C4-2B (cell line): ENCODE results near the gene CDC73.

Source experiments
- H3K27ac ChIP-seq: fragments of 450-650 bp; 2 replicates; pipeline ENCODE4 v1.5.1; 2017
- ZFX ChIP-seq: fragments of 450-650 bp; IDR thresholded peaks from 2 replicates; pipeline ENCODE4 v1.6.1; 2017
- TF ChIP-seq, protein P1 (sequence below): fragments of 450-650 bp; conservative IDR thresholded peaks from 2 replicates; pipeline ENCODE4 v1.5.1; 2017; ENCODE audit warnings: mild to moderate bottlenecking

Gene CDC73

DNA sequence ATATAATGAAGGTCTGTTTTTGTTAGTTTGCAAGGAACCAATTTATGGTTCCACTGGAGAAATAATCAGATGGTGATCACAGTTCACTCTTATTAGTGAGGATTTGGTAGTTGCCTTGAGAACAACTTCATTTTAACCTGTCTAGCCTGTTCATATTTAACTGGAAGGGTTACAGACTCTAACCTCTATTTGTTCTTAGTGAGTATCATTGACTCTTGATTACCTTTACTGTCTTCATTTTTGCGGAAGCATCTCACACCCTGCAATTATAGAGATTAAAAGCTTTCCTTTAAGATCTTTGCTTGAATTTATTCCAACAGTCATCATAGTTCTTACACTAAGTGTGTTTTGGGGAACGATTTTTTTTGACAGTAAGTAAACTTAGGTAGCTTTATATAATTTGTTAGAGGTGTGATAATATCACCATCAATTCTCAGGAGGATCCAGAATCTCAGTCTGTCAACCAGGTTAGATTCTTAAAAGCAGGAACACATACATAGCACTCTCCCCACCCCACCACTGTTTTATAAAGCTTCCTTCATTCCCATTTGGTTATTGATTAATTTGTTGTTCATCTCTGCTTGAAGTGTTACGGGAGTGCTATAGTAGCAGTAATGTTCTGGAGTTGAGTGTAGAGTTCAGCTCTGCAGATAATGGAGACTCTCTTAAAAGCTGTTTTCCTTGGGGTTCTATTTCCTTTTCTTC is 34.4 kb downstream of the CDC73 start:
- no peak for TF ChIP-seq ZFX
- TF ChIP-seq, protein P1, sequence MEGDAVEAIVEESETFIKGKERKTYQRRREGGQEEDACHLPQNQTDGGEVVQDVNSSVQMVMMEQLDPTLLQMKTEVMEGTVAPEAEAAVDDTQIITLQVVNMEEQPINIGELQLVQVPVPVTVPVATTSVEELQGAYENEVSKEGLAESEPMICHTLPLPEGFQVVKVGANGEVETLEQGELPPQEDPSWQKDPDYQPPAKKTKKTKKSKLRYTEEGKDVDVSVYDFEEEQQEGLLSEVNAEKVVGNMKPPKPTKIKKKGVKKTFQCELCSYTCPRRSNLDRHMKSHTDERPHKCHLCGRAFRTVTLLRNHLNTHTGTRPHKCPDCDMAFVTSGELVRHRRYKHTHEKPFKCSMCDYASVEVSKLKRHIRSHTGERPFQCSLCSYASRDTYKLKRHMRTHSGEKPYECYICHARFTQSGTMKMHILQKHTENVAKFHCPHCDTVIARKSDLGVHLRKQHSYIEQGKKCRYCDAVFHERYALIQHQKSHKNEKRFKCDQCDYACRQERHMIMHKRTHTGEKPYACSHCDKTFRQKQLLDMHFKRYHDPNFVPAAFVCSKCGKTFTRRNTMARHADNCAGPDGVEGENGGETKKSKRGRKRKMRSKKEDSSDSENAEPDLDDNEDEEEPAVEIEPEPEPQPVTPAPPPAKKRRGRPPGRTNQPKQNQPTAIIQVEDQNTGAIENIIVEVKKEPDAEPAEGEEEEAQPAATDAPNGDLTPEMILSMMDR, result no peak
- no peak overlapping the region for H3K27ac ChIP-seq

DNA sequence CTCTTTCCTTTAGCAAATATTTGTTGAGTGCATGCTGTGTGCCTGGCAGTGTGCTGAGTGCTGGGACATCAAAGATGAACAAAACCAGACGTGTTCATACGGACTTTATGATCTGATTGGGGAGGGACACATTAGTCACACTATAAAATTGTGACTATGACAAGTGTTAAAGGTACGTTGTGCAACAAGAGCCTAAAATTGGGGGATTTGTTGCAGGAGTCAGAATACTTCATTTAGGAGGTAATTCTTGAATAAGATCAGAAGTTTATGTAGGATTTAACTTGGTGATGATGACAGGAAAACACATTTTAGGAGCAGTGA is 35.0 kb downstream of the CDC73 start:
- TF ChIP-seq ZFX, result no peak
- TF ChIP-seq, protein P1, result no peak
- no peak overlapping the region for H3K27ac ChIP-seq

DNA sequence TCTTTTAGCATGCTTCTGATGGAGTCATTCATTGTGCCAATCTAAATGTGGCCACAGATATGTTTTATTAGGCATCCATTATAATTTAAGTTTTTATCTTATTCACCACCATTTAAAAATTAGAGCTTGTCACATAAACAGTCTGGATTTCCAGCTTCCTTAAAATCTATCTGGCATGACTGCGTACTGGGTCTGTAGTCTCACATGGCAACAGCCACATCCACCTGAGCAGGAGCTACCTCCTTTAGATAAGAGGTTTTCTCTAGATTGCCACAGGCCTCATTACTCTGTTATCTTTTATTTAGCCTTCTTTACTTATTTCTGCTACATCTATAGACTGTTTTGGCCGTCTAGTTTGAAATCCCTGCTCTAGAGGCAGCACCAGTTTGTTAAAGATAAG is 35.5 kb downstream of the CDC73 start:
- no peak for TF ChIP-seq ZFX
- TF ChIP-seq, protein P1, result no peak
- H3K27ac ChIP-seq, result no peak overlapping the region

DNA sequence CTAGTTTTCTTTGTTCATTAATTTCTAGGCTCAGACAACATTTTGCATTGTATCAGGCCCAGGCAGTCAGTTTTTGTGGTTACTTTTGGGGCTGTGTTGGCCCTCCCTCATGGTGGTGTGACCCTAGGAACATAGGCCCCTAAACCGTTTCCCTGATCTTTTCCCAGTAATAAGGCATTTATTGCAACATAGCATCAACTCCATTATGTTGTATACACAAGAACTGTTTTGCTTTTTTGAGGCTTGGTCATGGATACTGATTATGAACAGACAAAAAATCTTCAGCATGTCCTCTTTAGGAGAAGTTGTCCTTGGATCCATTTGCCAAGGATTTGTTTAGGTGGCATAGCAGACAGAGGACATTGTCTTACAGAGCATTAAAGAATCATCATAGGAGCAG is 54.3 kb downstream of the CDC73 start:
- no peak overlapping the region for H3K27ac ChIP-seq
- no peak for TF ChIP-seq ZFX

DNA sequence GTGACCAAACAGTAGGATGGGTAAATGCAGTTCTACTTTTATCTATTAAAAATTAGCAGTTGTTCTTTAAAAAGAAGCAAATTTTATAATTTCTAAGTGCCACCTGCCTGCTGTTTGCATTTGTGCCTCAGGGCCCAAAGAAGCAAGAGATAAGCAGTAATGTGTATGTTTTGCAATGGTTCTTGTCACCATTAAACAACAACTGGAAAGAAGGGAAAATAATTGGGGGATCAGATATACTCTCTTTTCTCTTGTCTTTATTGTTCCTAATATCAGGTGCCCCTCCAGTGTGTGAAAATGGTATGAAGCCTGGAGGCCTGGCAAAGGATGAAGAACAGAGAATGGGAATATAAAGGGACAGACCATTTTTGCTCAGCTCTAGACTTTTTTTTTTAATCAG is 55.0 kb downstream of the CDC73 start:
- H3K27ac ChIP-seq, result no peak overlapping the region
- TF ChIP-seq, protein P1, result no peak
- no peak for TF ChIP-seq ZFX

DNA sequence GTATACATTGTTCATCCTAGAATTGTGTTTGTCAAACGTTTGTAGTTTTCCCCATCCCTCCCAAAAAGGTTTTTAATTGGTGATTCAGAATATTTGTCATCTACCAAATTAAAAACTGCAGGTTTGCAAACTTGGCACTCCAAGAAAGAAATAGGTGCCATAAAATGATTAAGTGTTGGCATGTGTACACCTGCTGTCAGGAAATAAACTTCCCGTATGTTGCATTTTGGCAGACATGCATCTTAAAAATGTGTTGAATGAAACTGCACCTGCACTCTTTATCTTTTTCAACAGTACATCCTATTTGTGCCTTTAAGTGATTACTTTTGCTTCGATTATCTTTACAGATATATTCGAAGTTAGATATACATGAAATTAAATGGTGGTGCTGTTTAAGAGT is 57.3 kb downstream of the CDC73 start:
- TF ChIP-seq ZFX, result no peak
- TF ChIP-seq, protein P1, result no peak

DNA sequence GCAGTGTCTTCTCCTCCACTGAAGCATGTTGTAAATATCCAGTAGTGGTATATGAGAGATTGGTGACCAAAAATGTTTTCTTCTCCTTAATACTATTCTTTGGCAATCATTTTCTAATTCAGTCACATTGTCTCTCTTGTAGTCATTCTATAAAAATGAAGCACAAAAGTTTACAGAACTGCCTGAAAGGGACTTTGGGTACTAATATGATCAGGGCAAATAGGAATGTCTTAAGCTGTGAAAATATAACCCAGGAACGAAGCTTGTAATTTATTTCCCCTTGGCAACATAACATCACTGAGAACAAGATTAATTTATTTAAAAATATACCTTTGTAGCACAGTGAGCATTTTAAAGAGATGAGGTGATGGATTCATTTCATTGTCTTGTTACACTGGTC is 59.7 kb downstream of the CDC73 start:
- no peak overlapping the region for H3K27ac ChIP-seq
- TF ChIP-seq, protein P1, result no peak
- TF ChIP-seq ZFX, result no peak

More for the DNA sequence above, 57.3 kb downstream of the CDC73 start:
- no peak overlapping the region for H3K27ac ChIP-seq

DNA sequence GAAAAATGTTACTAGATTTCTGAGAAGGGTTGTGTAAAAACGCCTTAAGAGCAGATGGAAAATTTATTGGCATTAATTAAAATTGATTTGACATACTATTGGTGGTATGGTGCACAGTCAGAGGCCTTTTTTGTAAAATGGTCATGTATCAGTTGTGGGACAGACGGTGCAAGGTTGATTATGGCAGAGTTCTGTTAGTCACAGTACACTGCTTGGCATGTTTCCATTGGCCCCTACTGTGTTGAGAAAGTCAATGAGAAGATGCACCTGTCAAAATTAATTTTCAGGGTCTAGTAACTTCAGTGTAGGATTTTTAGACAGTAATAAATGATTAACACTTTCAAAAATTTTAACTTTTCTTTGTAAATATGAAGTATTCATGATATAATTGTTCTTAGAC is 60.2 kb downstream of the CDC73 start:
- TF ChIP-seq, protein P1, result no peak
- no peak for TF ChIP-seq ZFX

More for the DNA sequence above, 60.2 kb downstream of the CDC73 start:
- no peak overlapping the region for H3K27ac ChIP-seq
